ENCODE results near the gene ANO2. TPM values are rescaled to one million over a fixed set of nuclear protein-coding genes. Genes with fewer than 3 reads are reported as not detected.
"Not testable (repeated sequence)": the region's sequence is repeated elsewhere in the genome, so short reads cannot be mapped to it uniquely, and the experiment has no call there.

ANO2 gene
- total RNA-seq, 4 donors from 2014 or later: 4.0 to 17.9 (median 5.1) TPM

GRCh38 chr12:5548152-5548943 is 396.7 kb downstream of the ANO2 start:
- DNase-seq (ENCODE audit: extremely low spot score): peak; percentile 80
- Histone ChIP-seq H3K27me3 (peaks cover 0 to 24% (median 0%) of the 10 kb centered on the region in 4 donors), H3K27ac (replicated peaks in 1 of 4) (no peak overlapping the region), H3K4me1 (no peaks in the 10 kb centered on the region), H3K9me3 (peaks cover 0 to 17% (median 8%) of the 10 kb centered on the region in 4 donors), H3K4me3 (no peak overlapping the region), H3K36me3 (no peaks in the 10 kb centered on the region)
- WGBS: 79% methylated on average over 8 of the region's 8 CpGs
- TF ChIP-seq EP300 (IDR thresholded peaks at IDR 0.05): no peak
- no peak for TF ChIP-seq CTCF (IDR thresholded peaks at IDR 0.05)
- no peak for TF ChIP-seq POLR2A (IDR thresholded peaks at IDR 0.05; ENCODE audit: low read depth)
- TF ChIP-seq POLR2AphosphoS5 (IDR thresholded peaks at IDR 0.05): no peak
- intact Hi-C loops (cut with DNase I): no loop called here

GRCh38 chr12:5546616-5547015 is 398.4 kb downstream of the ANO2 start:
- Histone ChIP-seq H3K4me3 (no peak overlapping the region), H3K27ac (replicated peaks in 1 of 4) (no peak overlapping the region), H3K27me3 (peaks cover 0 to 24% (median 0%) of the 10 kb centered on the region in 4 donors), H3K36me3 (no peaks in the 10 kb centered on the region), H3K9me3 (peaks cover 0 to 17% (median 8%) of the 10 kb centered on the region in 4 donors), H3K4me1 (no peaks in the 10 kb centered on the region)
- no peak for TF ChIP-seq POLR2AphosphoS5 (IDR thresholded peaks at IDR 0.05)
- 88% methylated on average over 6 of the region's 6 CpGs for WGBS
- intact Hi-C loops (cut with DNase I): no loop called here
- peak; percentile 80 for DNase-seq (ENCODE audit: extremely low spot score)

- WGBS: 89% methylated on average over 8 of the region's 8 CpGs
- peak; percentile 62 for DNase-seq (ENCODE audit: extremely low spot score)
- H3K4me3 ChIP-seq: no peak overlapping the region
- no peaks in the 10 kb centered on the region for H3K36me3 ChIP-seq
- H3K9me3 ChIP-seq: peaks cover 0 to 5% (median 0%) of the 10 kb centered on the region in 4 donors
- no peak for TF ChIP-seq POLR2AphosphoS5 (IDR thresholded peaks at IDR 0.05)
- no peak for TF ChIP-seq CTCF (IDR thresholded peaks at IDR 0.05)
- no peak for TF ChIP-seq EP300 (IDR thresholded peaks at IDR 0.05)
- no peak for TF ChIP-seq POLR2A (IDR thresholded peaks at IDR 0.05; ENCODE audit: low read depth)
- no peaks in the 10 kb centered on the region for H3K27me3 ChIP-seq
- intact Hi-C loops (cut with DNase I): no loop called here
- no peaks in the 10 kb centered on the region for H3K4me1 ChIP-seq
- H3K27ac ChIP-seq (replicated peaks in 1 of 4): no peak overlapping the region
Measured at GRCh38 chr12:5537771-5538170, 407.3 kb downstream of the ANO2 start.

- H3K9me3 ChIP-seq; DNase-seq (ENCODE audit: extremely low spot score); H3K36me3 ChIP-seq; H3K4me1 ChIP-seq; H3K27ac ChIP-seq (replicated peaks in 1 of 4); H3K27me3 ChIP-seq; H3K4me3 ChIP-seq; intact Hi-C loops (cut with DNase I): not testable (repeated sequence)
- WGBS: 75% methylated on average over 7 of the region's 13 CpGs
Measured at GRCh38 chr12:5537026-5537615, 407.9 kb downstream of the ANO2 start.

GRCh38 chr12:5535541-5535940 is 409.5 kb downstream of the ANO2 start:
- 78% methylated on average over 3 of the region's 3 CpGs for WGBS
- Histone ChIP-seq H3K36me3 (no peaks in the 10 kb centered on the region), H3K27ac (replicated peaks in 1 of 4) (no peak overlapping the region), H3K27me3 (no peaks in the 10 kb centered on the region), H3K4me3 (no peak overlapping the region), H3K4me1 (no peaks in the 10 kb centered on the region), H3K9me3 (peaks cover 0 to 6% (median 0%) of the 10 kb centered on the region in 4 donors)
- intact Hi-C loops (cut with DNase I): no loop called here
- peak; percentile 83 for DNase-seq (ENCODE audit: extremely low spot score)
- TF ChIP-seq EP300 (IDR thresholded peaks at IDR 0.05) (no peak), POLR2A (IDR thresholded peaks at IDR 0.05; ENCODE audit: low read depth) (no peak), POLR2AphosphoS5 (IDR thresholded peaks at IDR 0.05) (no peak), CTCF (IDR thresholded peaks at IDR 0.05) (no peak)
